T-helper 2 cell treated with Interferon-gamma antibody and Interleukin-4, amounts not matched to agents 5 μg/mL and 100 μg/mL, for 36 hours (primary cell): ENCODE results near the gene POP5.

Experiments used
- DNase-seq: peaks from one replicate; pipeline ENCODE4 v3.0.0; 2021; ENCODE audit warnings: low spot score
- H3K27ac Mint-ChIP-seq: one replicate; pipeline ENCODE4 v1.8.0; 2021; ENCODE audit warnings: mild to moderate bottlenecking, mixed read lengths
- H3K27me3 Mint-ChIP-seq: one replicate; pipeline ENCODE4 v1.8.0; 2021; ENCODE audit warnings: low read depth, mixed read lengths
- H3K36me3 Mint-ChIP-seq: one replicate; pipeline ENCODE4 v1.8.0; 2021; ENCODE audit warnings: low read depth, mixed read lengths
- H3K4me1 Mint-ChIP-seq: one replicate; pipeline ENCODE4 v1.8.0; 2021; ENCODE audit warnings: low read depth, mixed read lengths
- H3K4me3 Mint-ChIP-seq: one replicate; pipeline ENCODE4 v1.8.0; 2022; ENCODE audit warnings: mild to moderate bottlenecking, moderate library complexity, mixed read lengths
- H3K9me3 Mint-ChIP-seq: one replicate; pipeline ENCODE4 v1.8.0; 2021; ENCODE audit warnings: mixed read lengths

Gene POP5

DNA sequence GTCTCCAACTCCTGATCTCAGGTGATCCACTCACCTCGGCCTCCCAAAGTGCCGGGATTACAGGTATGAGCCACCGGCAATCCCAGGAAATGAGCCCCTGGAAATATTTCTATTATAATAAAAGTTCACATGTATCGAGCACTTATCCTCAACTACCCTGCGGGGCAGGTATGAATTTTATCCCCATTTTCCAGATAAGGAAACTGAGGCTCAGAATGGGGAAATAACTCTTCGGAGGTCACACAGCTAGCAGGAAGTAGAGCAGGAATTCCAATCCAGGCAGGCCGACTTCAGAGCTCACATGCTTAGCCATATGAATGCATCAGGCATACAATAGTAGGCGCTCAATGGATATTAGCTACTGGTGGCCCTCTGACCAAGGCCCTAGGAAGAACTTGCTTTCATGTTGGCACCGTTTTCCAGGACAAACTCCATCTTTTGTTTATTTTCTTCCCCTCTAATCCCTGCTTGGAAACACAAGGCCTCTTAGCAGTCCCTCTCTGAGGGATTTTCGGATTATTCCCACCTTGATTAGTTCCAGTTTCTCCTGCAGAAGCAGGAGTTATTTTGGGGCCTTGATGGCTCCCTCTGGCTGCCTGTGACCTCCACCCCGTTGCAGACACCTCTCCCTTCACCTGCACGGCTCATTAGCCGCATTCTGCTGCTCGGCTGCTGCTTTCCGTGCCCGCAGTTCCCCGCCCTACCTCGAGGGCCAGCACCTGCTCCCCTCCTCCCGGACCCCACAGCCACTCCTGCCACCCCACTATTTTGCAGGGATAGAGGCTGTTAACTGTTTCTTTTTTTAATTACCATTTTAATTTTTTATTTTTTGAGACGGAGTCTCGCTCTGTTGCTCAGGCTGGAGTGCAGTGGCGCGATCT lies 18.7 kb upstream of the POP5 start:
- Mint-ChIP-seq H3K27ac (no peak overlapping the region), H3K36me3 (no peaks in the 10 kb centered on the region), H3K4me3 (no peak overlapping the region), H3K4me1 (no peaks in the 10 kb centered on the region), H3K9me3 (no peaks in the 10 kb centered on the region), H3K27me3 (peaks cover 5% of the 10 kb centered on the region)
- DNase-seq, result no peak

DNA sequence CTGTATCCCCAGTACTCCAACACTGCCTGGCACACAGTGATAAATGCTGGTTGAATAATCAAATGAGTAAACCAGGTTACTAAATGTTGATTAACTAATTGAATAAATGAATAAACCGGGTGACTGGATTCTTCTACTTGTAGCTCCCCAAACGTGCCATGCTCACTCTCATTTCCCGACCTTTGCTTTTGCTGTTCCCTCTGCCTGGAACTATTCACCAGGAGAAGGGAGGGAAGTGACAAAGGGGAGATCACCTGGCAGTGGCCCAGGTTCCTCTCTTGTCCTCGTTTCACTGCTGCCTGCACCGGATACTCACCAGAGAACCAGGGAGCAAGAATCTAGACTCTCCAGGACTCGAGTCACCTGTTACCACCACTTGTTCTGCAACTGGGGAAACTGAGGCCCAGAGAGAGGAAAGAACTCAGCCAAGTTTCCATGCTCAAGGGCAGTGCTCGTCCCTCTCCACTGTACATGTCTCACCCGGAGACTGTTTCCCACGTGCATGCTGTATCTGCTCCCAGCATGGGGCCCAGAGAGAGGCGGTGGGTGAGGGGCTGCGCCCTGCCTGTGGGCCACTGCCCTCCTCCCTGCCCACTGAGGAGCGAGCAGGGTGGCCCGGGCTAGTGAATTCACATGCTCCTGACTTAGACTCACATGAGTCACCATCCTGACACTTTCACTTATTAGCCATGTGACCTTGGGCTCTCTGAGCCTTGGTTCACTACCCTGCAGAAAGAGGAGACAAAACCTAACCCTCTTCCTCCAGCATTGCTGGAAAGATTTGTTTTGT lies 17.7 kb upstream of the POP5 start:
- Mint-ChIP-seq H3K36me3 (no peaks in the 10 kb centered on the region), H3K27me3 (peaks cover 5% of the 10 kb centered on the region)

DNA sequence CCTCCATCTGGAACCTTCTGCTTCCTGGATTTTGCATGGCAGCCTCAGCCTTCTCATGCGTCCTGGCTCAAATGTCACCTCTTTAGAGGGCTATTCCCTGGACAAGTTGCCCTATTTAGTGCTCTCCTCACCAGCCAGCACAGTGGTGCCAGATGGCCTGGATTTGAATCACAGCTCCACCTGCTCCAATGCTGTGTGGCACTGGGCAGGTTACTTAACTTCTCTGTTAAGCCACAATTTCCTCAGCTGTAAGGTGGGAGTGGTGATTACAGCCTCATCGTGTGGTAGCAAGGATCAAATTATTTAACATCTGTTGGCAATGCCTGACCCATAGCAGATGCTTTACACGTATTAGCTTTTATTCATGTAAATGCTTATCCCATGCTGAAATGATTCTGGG lies 16.7 kb upstream of the POP5 start:
- no peak overlapping the region for H3K27ac Mint-ChIP-seq
- H3K4me3 Mint-ChIP-seq, result no peak overlapping the region
- DNase-seq, result no peak
- no peaks in the 10 kb centered on the region for H3K9me3 Mint-ChIP-seq
- H3K4me1 Mint-ChIP-seq, result no peaks in the 10 kb centered on the region
- no peaks in the 10 kb centered on the region for H3K36me3 Mint-ChIP-seq
- peaks cover 5% of the 10 kb centered on the region for H3K27me3 Mint-ChIP-seq

More for the DNA sequence above, 17.7 kb upstream of the POP5 start:
- H3K27ac Mint-ChIP-seq, result no peak overlapping the region
- no peaks in the 10 kb centered on the region for H3K9me3 Mint-ChIP-seq
- no peaks in the 10 kb centered on the region for H3K4me1 Mint-ChIP-seq
- DNase-seq, result no peak
- no peak overlapping the region for H3K4me3 Mint-ChIP-seq

DNA sequence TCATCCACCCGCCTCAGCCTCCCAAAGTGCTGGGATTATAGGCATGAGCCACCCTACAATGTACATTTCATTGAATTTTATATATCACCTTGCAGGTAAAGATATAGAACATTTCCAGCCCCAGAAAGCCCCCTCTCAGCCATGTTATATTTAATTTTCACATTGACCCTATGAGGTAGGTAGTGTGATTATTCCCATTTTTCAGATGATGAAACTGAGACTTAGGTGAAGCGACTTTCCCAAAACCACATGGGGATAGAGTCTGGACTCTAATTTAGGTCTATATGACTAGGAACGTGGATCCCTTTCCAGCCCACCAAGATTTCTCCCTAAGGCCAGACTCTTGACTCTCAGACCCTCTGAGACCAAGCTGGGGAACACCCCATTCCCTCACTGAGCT lies 15.7 kb upstream of the POP5 start:
- Mint-ChIP-seq H3K9me3 (no peaks in the 10 kb centered on the region), H3K36me3 (no peaks in the 10 kb centered on the region), H3K27ac (no peak overlapping the region), H3K4me1 (no peaks in the 10 kb centered on the region), H3K4me3 (no peak overlapping the region), H3K27me3 (peaks cover 3% of the 10 kb centered on the region)
- DNase-seq, result no peak

DNA sequence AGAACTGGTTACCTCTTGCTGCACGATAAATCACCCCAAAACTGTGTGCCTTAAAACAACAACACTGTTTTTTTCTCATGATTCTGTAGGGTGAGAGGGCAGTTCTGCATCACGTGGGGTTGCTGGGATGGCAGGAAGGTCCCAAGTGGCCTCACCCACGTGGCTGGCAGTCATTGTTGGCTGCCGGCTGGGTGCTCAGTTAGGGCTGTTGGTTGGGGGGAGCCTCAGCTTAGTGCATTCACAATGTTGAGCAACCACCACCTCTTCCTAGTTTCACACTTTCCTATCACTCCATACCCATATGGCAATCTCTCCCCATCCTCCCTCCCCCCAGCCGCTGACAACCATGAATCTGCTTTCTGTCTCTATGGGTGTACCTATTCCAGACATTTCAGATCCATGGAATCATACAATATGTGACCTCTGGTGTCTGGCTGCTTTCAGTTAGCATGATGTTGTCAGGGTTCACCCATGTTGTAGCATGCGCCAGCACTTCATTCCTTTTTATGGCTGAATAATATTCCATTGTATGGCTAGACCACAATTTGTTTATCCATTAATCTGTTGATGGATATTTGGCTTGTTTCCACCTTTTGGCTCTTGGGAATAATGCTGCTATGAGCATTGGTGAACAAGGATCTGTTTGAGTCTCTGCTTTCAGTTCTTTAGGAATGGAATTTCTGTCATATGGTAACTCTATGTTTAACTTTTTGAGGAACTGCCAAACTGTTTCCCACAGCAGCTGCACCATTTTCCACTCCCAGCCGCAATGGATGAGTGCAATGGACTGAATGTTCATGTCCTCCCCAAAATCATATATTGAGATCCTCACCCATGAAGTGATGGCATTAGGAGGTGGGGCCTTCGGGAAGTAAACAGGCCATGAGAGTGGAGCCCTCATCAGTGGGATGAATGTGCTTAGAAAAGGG lies 11.2 kb upstream of the POP5 start:
- Mint-ChIP-seq H3K27me3 (no peaks in the 10 kb centered on the region), H3K9me3 (no peaks in the 10 kb centered on the region), H3K4me1 (no peaks in the 10 kb centered on the region), H3K36me3 (no peaks in the 10 kb centered on the region), H3K27ac (no peak overlapping the region), H3K4me3 (no peak overlapping the region)
- no peak for DNase-seq

DNA sequence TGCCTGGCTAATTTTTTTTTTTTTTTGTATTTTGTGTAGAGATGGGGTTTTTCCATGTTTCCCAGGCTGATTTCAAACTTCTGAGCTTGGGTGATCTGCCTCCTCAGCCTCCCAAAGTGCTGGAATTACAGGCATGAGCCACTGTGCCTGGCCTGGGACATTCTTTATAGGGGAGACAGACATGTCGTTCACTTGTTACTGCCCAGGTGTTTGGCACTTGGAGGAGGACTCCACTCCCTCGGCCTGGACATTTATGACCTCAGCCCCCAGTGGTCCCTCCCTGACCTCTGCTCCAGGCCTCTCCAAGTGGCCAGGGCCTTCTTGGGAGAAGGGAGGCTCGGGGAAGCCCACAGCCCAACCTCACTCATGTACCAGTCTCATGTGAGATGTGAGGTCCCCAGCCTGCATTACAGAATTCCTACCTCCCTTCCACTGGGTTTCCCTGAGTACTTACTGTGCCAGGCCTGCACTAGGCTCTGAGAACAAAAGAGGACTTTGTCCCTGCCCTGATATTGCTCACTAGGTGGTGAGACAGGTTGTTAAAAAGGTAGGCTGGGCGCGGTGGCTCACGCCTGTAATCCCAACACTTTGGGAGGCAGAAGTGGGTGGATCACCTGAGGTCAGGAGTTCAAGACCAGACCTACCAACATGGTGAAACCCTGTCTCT lies 9.7 kb upstream of the POP5 start:
- Mint-ChIP-seq H3K36me3 (no peaks in the 10 kb centered on the region), H3K4me1 (no peaks in the 10 kb centered on the region), H3K4me3 (no peak overlapping the region), H3K27ac (no peak overlapping the region), H3K9me3 (no peaks in the 10 kb centered on the region), H3K27me3 (peaks cover 11% of the 10 kb centered on the region)
- DNase-seq, result no peak

DNA sequence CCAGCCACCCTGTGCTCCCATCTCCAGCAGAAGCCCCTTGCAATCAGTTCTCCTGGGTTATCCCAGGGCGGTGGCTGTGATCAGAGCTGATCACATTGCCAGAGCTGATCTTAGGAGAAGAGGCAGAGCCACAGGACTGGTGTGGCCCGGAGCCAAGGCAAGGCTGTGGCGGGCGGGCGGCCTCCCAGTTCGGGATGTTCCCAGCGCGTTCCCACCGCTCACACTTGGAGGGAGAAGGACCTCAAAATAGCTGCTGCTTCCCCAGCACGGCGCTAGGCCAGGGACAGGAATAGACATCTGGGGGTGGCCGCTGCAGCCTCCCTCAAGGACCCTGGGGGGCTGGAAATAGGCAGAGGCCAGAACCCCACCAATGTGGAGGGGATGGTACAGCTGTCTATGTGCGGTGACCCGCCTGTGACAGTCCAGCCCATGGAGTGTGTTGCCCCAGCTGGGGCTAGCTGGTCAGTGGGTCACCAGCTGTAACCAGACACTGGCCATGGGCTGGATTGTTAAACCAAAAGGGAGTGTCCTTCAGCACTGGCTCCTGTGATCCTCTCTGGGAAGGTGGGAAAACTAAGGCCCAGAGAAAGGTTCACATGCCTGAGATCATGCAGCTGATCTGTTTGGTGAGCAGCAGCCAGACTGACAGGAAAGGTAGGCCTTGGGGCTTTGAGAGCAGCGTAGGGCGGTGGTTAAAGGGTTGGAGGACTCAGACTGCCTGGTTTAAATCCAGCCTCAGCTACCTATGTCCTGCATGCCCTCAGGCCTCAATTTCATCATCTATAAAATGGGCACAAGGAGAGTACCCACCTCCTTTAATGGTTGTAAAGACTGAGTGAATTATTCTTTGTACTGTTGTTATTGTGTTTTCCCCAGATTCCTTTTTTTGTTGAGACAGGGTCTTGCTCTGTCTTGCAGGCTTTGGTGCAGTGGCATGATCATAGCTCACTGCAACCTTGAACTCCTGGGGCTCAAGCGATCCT lies 8.0 kb upstream of the POP5 start:
- Mint-ChIP-seq H3K36me3 (no peaks in the 10 kb centered on the region), H3K4me3 (no peak overlapping the region), H3K4me1 (peaks cover 1% of the 10 kb centered on the region), H3K9me3 (no peaks in the 10 kb centered on the region), H3K27me3 (peaks cover 18% of the 10 kb centered on the region), H3K27ac (no peak overlapping the region)
- no peak for DNase-seq

DNA sequence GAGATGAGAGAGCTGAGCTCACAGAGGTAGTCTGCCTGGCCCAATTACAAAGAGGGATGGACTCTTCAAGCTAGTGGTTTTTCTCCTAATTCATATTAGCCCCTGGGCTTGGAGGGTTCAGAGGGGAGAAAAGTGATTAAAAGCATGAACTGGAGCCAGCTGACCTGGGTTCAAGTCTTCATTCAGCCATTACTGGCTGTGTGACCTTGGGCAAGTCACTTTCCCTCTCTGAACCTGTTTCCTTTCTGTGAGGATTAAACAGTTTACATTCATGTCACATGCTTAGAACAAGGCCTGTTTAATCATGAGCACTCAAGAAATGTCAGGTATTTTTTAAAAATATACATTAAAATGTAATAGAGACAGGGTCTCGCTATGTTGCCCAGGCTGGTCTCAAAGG lies 7.2 kb upstream of the POP5 start:
- Mint-ChIP-seq H3K27me3 (peaks cover 20% of the 10 kb centered on the region), H3K4me1 (peaks cover 7% of the 10 kb centered on the region), H3K9me3 (no peaks in the 10 kb centered on the region), H3K27ac (no peak overlapping the region), H3K4me3 (no peak overlapping the region), H3K36me3 (no peaks in the 10 kb centered on the region)
- DNase-seq, result no peak

DNA sequence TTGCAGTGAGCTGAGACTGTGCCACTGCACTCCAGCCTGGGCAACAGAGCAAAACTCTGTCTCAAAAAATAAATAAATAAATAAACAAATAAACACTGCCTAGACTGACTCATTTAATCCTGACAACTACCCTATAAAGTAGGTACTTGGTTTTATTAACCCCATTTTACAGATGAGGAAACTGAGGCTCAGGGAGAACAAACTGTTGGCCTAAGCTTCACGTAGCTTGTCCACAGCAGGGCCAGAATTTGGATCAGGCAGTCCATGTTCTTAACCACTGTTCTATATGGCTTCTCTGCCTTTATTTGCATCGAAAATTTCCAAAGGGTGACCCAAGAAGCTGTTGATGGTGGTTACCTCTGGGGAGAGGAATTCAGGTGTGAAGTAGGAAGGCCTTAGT lies 5.7 kb upstream of the POP5 start:
- Mint-ChIP-seq H3K27ac (no peak overlapping the region), H3K9me3 (no peaks in the 10 kb centered on the region), H3K4me3 (no peak overlapping the region), H3K36me3 (no peaks in the 10 kb centered on the region), H3K4me1 (peaks cover 15% of the 10 kb centered on the region), H3K27me3 (peaks cover 20% of the 10 kb centered on the region)
- DNase-seq, result no peak

DNA sequence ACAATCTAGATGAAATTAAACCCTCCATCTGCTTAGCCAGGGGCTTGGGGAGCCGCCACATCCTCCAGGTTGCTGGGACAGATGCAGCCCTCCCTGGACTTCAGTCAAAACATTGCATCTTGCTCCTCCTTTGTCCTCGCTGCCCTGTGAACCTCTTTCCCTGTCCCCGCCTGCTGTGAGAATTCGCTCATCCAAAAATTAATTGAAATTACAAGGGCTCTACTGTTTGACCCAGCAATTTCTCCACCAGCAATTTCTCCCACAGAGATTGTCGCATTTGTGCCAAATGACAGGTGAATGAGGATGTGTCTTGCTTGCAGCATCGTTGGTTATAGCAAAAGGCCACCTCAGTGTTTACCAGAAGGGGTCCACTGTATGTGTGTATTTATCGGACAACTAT lies 5.0 kb upstream of the POP5 start:
- no peaks in the 10 kb centered on the region for H3K9me3 Mint-ChIP-seq
- H3K4me3 Mint-ChIP-seq, result no peak overlapping the region
- H3K27me3 Mint-ChIP-seq, result peaks cover 20% of the 10 kb centered on the region
- H3K36me3 Mint-ChIP-seq, result no peaks in the 10 kb centered on the region
- no peak for DNase-seq
- H3K4me1 Mint-ChIP-seq, result peaks cover 20% of the 10 kb centered on the region
- no peak overlapping the region for H3K27ac Mint-ChIP-seq

DNA sequence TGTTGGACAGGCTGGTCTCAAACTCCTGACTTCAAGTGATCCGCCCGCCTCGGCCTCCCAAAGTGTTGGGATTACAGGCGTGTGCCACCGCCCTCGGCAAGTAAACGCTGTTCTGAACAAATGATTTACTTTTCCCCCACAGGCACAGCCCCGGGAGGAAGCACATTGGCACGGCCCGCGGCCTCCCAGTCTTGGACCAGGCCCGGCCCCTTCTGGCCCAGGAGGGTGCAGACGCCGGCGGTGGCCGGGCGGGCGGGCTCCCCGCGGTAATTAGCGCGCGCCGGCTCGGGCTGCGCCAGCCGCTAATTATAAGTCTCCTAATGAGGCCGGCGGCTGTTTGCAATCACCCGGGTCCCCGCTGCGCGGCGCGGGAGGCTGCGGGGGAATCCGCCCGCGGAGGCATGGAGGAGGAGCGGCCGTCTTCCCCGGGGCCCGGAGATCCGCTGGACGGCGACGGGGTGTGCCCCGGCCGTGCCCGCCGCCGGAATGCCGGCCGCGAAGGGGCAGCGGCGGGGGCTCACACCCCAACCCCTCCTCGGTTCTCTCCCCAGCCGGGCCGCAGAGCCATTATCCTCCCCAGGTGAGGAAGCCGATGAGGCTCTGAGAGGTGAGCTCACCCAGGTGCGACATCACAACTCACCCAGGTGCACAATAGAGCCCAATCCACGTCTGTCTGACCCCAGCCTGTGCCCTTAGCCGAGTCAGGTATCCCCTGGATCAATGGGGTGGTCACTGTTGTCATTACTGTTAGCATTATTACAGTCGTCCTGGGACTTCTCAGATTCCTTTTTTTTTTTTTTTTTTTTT lies 3.3 kb upstream of the POP5 start:
- H3K36me3 Mint-ChIP-seq, result peaks cover 2% of the 10 kb centered on the region
- H3K9me3 Mint-ChIP-seq, result no peaks in the 10 kb centered on the region
- peaks cover 20% of the 10 kb centered on the region for H3K27me3 Mint-ChIP-seq
- peak overlapping the region; percentile 69 for H3K4me3 Mint-ChIP-seq
- H3K4me1 Mint-ChIP-seq, result peaks cover 27% of the 10 kb centered on the region
- H3K27ac Mint-ChIP-seq, result no peak overlapping the region
- peak; percentile 35 for DNase-seq

DNA sequence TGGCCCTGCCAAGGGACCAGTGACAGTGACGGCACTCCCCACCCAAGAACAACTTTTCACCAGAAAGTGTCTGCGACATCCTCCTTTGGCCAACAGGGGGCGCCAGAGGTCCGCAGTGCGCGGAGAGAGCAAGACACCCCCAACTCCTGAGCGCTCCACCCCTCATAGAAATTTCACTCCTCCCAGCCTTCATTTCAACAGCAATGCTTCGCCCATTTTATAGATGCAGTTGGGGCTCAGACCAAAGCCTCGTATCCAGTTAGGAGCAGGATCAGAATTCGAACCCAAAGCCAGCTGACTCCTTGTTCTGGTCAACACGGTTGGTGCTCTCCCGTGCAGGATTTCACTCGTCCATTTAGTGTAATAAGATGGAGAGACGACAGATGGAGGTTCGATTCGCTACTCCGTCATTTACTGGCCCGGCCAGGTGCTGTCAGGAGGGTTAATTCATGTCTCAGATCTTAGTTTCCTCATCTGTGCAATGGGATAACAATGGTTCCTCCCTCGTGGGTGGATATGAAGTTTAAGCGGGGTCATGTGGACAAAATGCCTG lies 2.4 kb upstream of the POP5 start:
- Mint-ChIP-seq H3K27ac (no peak overlapping the region), H3K9me3 (no peaks in the 10 kb centered on the region), H3K4me1 (peaks cover 31% of the 10 kb centered on the region), H3K27me3 (peaks cover 20% of the 10 kb centered on the region), H3K4me3 (peak overlapping the region; percentile 61), H3K36me3 (peaks cover 10% of the 10 kb centered on the region)
- peak; percentile 71 for DNase-seq
